Non-pigmented ciliary epithelial cell (primary cell): ENCODE results near the gene THOC7.

Experiments
- DNase-seq: peaks from one replicate; pipeline ENCODE4 v3.0.0-alpha.2; 2010; ENCODE audit warnings: low read depth

Gene THOC7

GRCh38 chr3:63863150-63864007, at the start of gene THOC7, which contains the start of gene ATXN7:
Gene THOC7 (minus strand): TSS chr3:63863805. CDS start chr3:63863790, 15 bp downstream.
Gene ATXN7 (plus strand): TSS chr3:63863867. CDS start chr3:63912599, 48,732 bp downstream.
- DNase-seq: no peak

DNA sequence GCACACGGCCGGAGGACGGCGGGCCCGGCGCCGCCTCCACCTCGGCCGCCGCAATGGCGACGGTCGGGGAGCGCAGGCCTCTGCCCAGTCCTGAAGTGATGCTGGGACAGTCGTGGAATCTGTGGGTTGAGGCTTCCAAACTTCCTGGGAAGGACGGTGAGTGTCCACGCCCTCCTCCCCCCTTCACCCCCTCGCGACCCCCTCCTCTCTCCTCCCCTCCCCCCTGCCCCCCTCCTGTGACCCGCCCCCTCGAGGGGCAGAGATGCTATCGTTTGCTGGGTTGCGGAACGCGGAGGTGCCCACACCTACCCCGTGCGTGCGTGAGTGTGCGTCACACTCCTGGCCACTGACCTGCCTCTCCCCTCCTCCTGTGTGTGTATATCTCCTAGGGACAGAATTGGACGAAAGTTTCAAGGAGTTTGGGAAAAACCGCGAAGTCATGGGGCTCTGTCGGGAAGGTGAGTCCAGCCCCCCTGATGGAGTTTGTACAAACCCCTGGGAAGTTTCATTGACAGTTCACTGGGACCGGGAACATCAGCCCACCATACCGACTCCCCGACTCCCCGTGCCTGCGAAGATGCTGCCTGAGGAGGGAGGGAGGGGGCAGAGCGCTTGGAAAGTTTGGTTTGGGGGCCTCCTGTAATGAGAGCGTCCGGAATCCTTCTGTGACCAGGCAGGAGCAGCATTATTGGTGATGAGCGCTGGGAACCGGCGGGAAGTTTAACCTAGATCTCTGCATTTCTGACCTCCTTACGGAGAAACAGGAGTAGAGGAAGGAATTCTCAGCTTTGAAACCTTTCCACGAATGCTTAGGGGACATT, 49.4 kb upstream of the THOC7 start:
- DNase-seq: no peak

DNA sequence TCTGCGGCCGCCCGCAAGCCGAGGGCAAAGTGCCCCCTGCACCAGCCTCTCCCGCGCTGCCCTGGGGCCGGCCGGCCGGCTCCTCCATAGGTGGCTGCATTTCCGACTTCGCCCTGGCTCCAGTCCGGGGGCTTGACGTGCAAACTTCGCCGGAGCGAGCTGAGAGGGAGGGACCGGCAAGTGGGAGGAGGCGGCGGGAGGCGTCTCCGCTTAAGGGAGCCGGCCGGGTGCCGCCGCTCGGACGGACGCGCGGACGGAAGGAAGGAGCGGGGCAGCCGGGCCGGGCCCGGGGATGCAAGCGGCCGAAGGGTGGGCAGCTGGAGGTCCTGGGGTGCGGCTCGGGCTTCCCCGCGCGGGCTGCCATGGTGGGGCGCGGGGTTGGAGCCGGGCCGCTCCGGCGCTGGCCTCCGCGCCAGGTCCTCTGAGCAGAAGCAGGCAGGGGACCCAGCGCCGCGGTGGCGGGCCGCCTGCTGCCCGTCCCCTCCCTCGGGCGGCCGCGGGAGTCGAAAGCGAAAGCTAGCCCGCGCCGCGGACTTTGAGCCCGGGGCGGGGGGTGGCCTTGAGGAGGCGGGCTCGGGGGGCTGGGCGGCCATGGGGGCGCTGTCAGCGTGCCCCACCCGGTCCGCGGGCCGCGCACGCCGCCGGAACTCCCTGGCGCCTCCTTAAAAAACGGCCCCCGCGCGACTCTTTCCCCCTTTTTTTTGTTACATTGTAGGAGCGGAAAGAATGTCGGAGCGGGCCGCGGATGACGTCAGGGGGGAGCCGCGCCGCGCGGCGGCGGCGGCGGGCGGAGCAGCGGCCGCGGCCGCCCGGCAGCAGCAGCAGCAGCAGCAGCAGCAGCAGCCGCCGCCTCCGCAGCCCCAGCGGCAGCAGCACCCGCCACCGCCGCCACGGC, 48.5 kb upstream of the THOC7 start, which contains the start of gene SCAANT1:
Gene SCAANT1, minus strand, starts transcription at position 511 of the 895 bp plus-strand sequence.
- DNase-seq: peak; percentile 55

DNA sequence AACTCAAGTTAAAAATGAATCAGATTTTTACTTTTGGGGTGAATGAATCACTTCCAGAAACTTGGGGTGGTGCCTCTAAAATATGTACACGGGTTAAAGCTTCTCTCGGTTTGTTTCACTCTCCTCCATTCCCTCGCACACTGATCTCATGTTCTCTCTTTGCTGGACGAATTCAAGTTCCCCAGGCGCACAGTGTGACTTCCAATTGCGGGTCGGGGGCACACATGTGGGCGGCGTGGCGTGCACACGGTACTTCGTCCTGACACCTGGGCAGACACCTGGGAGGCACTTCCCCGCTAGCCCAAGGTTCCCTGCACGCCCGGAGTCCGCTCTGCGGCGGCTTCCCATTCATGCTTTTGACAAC, 47.9 kb upstream of the THOC7 start:
- DNase-seq: no peak

DNA sequence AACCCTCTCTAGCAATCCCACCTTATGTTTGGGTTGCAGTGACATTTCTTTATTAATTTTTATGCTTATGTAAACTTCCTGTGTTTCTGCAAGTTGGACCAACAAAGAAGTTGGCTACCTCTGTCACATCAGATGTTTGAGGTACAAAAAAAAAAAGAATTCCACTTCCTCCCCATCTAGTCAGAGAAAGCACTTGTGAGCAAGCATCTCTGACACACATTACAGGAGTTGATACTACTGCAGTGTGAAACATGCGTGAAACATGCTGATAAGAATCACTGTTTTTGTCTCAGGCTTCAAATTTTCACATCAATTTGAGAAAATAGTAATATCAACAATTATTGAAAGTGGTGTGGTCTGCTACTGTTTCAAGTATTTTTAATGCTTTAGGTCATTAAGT, 47.3 kb upstream of the THOC7 start:
- no peak for DNase-seq

DNA sequence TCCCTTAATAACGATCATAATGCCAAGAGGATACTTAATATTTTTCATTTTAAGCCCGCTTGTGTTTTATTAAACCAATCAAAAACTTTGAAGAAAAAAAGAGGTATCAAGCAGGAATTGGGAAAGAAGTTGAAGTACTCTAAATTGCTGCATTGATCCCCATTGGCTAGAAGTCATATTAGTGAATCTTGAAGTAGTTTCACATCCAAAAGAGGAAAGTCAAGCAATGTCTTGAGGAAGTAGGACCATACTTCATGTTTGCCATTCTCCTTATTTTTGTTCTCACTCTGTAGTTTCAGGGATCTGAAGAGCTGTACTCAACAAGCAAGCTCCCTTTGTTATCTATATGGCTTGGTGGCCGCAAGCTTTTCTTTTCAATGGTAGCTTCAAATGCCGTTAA, 46.4 kb upstream of the THOC7 start:
- no peak for DNase-seq

GRCh38 chr3:63909431-63909830, 45.8 kb upstream of the THOC7 start:
- no peak for DNase-seq

GRCh38 chr3:63908776-63909175, 45.2 kb upstream of the THOC7 start:
- DNase-seq: no peak

- DNase-seq: no peak
These were observed 44.6 kb upstream of the THOC7 start for GRCh38 chr3:63908081-63908736.

DNA sequence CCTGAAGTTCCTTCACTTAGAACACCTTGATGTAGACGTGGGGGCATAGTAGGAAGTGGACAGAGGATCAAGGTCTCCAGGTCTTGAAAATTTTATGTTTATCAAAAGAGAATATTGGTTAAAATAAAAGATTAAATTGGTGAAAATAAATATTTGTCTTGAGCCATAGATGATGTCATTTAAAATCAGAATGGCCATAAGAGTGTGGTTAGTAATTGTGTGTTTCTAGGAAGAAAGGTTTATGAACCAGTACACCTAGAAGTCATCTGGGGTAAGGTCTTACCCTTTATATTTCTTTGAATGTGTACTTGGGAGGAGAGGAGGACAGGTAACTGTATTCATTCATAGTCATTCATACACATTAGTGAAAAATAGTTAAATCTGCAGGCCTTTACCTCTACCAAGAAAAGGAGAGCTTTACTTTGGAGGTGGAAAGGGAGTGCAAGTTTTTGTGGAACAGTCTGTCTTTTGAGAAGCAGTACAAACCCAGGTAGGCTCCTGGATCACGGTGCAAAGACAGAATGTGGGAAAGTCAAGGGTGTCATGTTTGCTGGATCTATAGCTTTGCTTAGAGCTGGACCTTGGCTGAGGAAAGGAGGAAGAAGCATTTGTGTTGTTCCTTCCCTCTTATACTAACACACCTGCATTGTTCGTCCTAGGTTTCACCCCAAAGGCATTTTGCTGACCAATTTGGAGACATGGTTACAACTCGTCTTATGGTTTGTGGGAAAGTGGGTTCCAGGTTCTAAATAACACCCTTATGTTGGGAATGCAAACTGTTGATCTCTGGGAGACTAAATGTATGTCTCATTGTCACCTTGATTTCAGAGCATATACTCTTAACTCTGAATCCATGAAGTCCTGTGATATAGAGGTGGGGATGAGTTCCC, 42.4 kb upstream of the THOC7 start:
- no peak for DNase-seq

DNA sequence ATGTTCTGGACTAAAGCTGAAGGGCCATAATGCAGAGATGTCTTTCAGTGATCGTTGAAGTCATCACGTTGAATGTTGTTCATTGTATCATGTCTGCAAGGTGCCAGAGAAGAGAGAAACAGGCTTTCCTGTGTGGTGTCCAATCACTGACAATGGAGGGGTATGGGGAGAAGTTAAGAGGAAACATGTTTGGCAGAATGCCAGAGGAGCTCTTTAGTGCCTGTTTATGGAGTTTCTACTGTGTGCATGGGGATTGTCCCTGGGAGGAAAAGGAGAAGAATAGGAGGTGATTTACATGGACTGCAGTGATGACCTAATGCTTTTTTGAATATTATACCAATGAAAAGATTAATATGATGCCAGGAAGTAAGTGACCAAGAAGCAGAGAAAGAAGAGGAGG, 36.9 kb upstream of the THOC7 start:
- DNase-seq: no peak

- DNase-seq: no peak
These were observed 36.4 kb upstream of the THOC7 start for GRCh38 chr3:63900010-63900409.

- no peak for DNase-seq
These were observed 32.9 kb upstream of the THOC7 start for GRCh38 chr3:63896332-63897030.

GRCh38 chr3:63895422-63896189, 32.0 kb upstream of the THOC7 start:
- no peak for DNase-seq

- DNase-seq: no peak
These were observed 29.3 kb upstream of the THOC7 start for GRCh38 chr3:63892773-63893352.

DNA sequence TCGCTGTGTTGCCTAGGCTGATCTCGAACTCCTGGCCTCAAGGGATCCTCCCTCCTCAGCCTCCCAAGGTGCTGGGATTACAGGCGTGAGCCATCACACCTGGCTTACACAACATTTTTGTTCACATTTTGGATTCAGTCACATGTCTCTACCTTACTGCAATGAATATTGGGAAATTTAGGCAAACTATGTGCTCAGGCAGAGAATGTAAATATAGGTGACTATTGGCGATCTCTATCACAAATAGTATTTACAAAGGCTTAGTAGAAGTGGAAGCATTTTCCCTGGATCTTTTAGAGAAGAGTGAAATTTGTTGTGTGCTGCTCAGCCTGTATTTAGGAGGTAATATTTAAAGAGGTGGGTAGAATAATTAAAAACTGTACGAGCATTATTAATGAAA, 27.9 kb upstream of the THOC7 start:
- no peak for DNase-seq

GRCh38 chr3:63886858-63887257, 23.3 kb upstream of the THOC7 start:
- no peak for DNase-seq

- no peak for DNase-seq
These were observed 17.0 kb upstream of the THOC7 start for GRCh38 chr3:63880653-63881052.
